Natural killer cell (primary cell): Measurements from ENCODE around the gene ACOT11. TPM values are rescaled to one million over a fixed set of nuclear protein-coding genes. Genes with fewer than 3 reads are reported as not detected.

Source experiments
- ATAC-seq, 3 donors: fragments of 150-1000 bp in 2 of 3; fragments of 200-7000 bp in 1 of 3; cut with Tn5 transposase; 1 replicate in 1 of 3; 2 replicates in 2 of 3; pipeline ENCODE4 v1.10.0; 2021; ENCODE audit warnings: mild to moderate bottlenecking in 2 of 3, moderate library complexity in 2 of 3
- DNase-seq, 2 donors: peaks; one replicate each; pipeline versions ENCODE4 v3.0.0 to v3.0.0-alpha.2; 2013 to 2021; ENCODE audit warnings: mixed read lengths in 1 of 2
- H3K27ac ChIP-seq: one replicate; pipeline ENCODE4 v1.5.1; 2013; ENCODE audit warnings: mild to moderate bottlenecking, low read length
- H3K27me3 ChIP-seq: one replicate; pipeline ENCODE4 v1.6.1; 2013; ENCODE audit warnings: low read length; ENCODE audit not compliant: control insufficient read depth, insufficient read depth
- H3K36me3 ChIP-seq: one replicate; pipeline ENCODE4 v1.6.1; 2013; ENCODE audit warnings: low read length; ENCODE audit not compliant: control insufficient read depth, insufficient read depth
- H3K4me1 ChIP-seq: one replicate; pipeline ENCODE4 v1.6.1; 2013; ENCODE audit warnings: low read length; ENCODE audit not compliant: control insufficient read depth, insufficient read depth
- H3K4me3 ChIP-seq: one replicate; pipeline ENCODE4 v1.5.1; 2013; ENCODE audit warnings: low read length
- H3K9me3 ChIP-seq: one replicate; pipeline ENCODE4 v1.6.1; 2013; ENCODE audit warnings: low read length; ENCODE audit not compliant: control insufficient read depth, insufficient read depth
- H3K27ac Mint-ChIP-seq, 2 donors: one replicate each; pipeline ENCODE4 v1.8.0; 2022; ENCODE audit warnings: mild to moderate bottlenecking in 2 of 2, mixed read lengths in 2 of 2, moderate library complexity in 1 of 2
- H3K27me3 Mint-ChIP-seq, 2 donors: one replicate each; pipeline ENCODE4 v1.8.0; 2022; ENCODE audit warnings: low read depth in 2 of 2, mixed read lengths in 2 of 2
- H3K36me3 Mint-ChIP-seq: one replicate; pipeline ENCODE4 v1.8.0; 2022; ENCODE audit warnings: mixed read lengths
- H3K4me1 Mint-ChIP-seq, 2 donors: one replicate each; pipeline ENCODE4 v1.8.0; 2022; ENCODE audit warnings: mixed read lengths in 2 of 2
- H3K4me3 Mint-ChIP-seq: one replicate; pipeline ENCODE4 v1.8.0; 2022; ENCODE audit warnings: mild to moderate bottlenecking, moderate library complexity, mixed read lengths
- H3K9me3 Mint-ChIP-seq, 2 donors: one replicate each; pipeline ENCODE4 v1.8.0; 2022; ENCODE audit warnings: mixed read lengths in 2 of 2
- WGBS: methylation state at CpG from one replicate; pipeline ENCODE4 v1.1.7; 2013; ENCODE audit warnings: missing lambda C conversion rate; ENCODE audit not compliant: insufficient coverage; 5-methylcytosine and 5-hydroxymethylcytosine counted together
- intact Hi-C: fragments of 100-400 bp; cut with micrococcal nuclease; formaldehyde crosslinking; loops from one replicate; pipeline ENCODE4 v1.14.2; 2022
- total RNA-seq, 4 donors: library from RNA; stranded (reverse); fragments of 120-200 nt in 1 of 4; gene quantifications; one replicate each; pipeline versions ENCODE4 v1.2.3 to v1.2.4, GENCODE V29; 2013 to 2022
- TF ChIP-seq, protein P1 (sequence below): fragments of 200-600 bp; IDR thresholded peaks from one replicate; pipeline ENCODE4 v1.8.0; 2022; ENCODE audit warnings: antibody characterized with exemption

Gene ACOT11
- total RNA-seq, 3 donors from 2014 or later (not counting 1 experiment from before 2014, with no cell fraction given), result 0.61 to 1.2 (median 0.85) TPM

DNA sequence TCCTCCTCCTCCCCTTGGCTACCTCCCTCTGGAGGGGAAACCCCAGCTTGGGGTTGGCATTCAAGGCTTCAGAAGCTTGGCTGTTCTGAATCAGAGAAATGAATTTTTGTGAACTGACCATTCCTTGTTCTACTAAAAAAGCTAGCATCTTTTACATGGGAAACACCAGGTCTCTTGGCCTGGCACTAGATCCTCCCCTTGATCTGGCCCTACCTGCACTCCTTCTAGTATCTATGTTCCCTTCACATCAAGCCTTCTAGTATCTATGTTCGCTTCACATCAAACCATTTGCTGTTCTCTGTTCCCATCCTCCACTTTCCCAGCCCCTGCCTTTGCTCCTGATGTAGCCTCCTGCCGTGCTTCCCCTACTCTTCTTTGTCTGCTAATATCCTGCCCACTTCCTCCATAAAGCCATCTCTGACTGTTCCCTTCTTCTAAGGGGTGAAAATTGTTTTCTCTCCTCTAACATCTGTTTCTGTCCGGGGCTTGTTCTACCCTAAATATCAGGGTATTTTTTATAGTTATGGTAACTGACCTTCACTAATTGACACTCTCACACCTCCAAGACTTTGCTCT, 49.5 kb downstream of the ACOT11 start:
- Histone ChIP-seq H3K27ac (no peak overlapping the region), H3K4me3 (no peak overlapping the region), H3K27me3 (no peaks in the 10 kb centered on the region), H3K9me3 (no peaks in the 10 kb centered on the region), H3K4me1 (no peaks in the 10 kb centered on the region), H3K36me3 (no peaks in the 10 kb centered on the region)
- intact Hi-C loops, result no loop called here
- H3K4me1 Mint-ChIP-seq, result no peaks in the 10 kb centered on the region
- no peaks in the 10 kb centered on the region for H3K36me3 Mint-ChIP-seq
- WGBS, result 74% methylated on average over 2 of the region's 3 CpGs
- H3K4me3 Mint-ChIP-seq, result no peak overlapping the region
- ATAC-seq, result no peak
- no peak for DNase-seq
- TF ChIP-seq, protein P1, sequence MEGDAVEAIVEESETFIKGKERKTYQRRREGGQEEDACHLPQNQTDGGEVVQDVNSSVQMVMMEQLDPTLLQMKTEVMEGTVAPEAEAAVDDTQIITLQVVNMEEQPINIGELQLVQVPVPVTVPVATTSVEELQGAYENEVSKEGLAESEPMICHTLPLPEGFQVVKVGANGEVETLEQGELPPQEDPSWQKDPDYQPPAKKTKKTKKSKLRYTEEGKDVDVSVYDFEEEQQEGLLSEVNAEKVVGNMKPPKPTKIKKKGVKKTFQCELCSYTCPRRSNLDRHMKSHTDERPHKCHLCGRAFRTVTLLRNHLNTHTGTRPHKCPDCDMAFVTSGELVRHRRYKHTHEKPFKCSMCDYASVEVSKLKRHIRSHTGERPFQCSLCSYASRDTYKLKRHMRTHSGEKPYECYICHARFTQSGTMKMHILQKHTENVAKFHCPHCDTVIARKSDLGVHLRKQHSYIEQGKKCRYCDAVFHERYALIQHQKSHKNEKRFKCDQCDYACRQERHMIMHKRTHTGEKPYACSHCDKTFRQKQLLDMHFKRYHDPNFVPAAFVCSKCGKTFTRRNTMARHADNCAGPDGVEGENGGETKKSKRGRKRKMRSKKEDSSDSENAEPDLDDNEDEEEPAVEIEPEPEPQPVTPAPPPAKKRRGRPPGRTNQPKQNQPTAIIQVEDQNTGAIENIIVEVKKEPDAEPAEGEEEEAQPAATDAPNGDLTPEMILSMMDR, result no peak
- no peaks in the 10 kb centered on the region for H3K27me3 Mint-ChIP-seq
- H3K27ac Mint-ChIP-seq, result no peak overlapping the region
- H3K9me3 Mint-ChIP-seq, result no peaks in the 10 kb centered on the region

DNA sequence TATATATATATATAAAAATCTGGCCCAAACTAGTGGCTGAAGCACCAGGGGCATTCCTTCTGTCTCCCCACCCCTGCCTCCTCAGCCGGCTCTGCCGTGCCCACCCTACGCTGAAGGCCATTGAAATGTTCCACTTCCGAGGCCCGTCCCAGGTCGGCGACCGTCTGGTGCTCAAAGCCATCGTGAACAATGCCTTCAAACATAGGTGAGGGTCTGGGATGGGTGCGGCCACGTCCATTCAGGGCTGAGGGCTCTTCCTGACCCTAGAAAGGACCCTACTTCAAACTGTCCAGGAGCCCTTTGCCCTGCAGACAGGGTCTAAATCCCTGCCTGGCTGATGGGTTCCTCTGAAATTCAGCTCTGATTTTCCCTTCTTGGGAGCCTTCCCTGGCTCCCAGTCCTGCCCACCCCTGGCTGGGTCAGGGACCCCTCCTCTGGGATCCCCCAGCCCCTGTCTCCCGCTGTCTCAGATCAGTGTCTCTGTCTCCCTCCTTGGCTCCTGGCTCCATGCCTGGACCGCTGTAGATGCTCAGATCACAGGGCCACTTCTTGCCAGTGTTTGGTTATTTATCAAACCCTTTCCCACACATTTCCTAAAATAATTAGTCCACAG, 51.3 kb downstream of the ACOT11 start:
- Histone ChIP-seq H3K27me3 (no peaks in the 10 kb centered on the region), H3K4me1 (peaks cover under 1% of the 10 kb centered on the region), H3K36me3 (no peaks in the 10 kb centered on the region), H3K9me3 (no peaks in the 10 kb centered on the region), H3K4me3 (no peak overlapping the region), H3K27ac (no peak overlapping the region)
- no peaks in the 10 kb centered on the region for H3K36me3 Mint-ChIP-seq
- no peak overlapping the region for H3K27ac Mint-ChIP-seq
- no peak overlapping the region for H3K4me3 Mint-ChIP-seq
- WGBS, result 92% methylated on average over 13 of the region's 13 CpGs
- peaks cover under 1 to 2% of the 10 kb centered on the region in 2 donors for H3K4me1 Mint-ChIP-seq
- ATAC-seq, result no peak
- TF ChIP-seq, protein P1, result no peak
- intact Hi-C loops, result no loop called here
- DNase-seq, result no peak
- no peaks in the 10 kb centered on the region for H3K27me3 Mint-ChIP-seq
- H3K9me3 Mint-ChIP-seq, result no peaks in the 10 kb centered on the region

GRCh38 chr1:54600947-54601721, 53.1 kb downstream of the ACOT11 start:
- Histone ChIP-seq H3K36me3 (no peaks in the 10 kb centered on the region), H3K9me3 (no peaks in the 10 kb centered on the region), H3K27ac (no peak overlapping the region), H3K27me3 (no peaks in the 10 kb centered on the region), H3K4me1 (peaks cover 8% of the 10 kb centered on the region), H3K4me3 (no peak overlapping the region)
- Mint-ChIP-seq H3K9me3 (no peaks in the 10 kb centered on the region), H3K4me1 (peaks cover 9 to 11% of the 10 kb centered on the region in 2 donors), H3K27ac (no peak overlapping the region), H3K27me3 (no peaks in the 10 kb centered on the region), H3K4me3 (no peak overlapping the region), H3K36me3 (no peaks in the 10 kb centered on the region)
- TF ChIP-seq, protein P1, result no peak
- no peak for ATAC-seq
- 92% methylated on average over 21 of the region's 21 CpGs for WGBS
- intact Hi-C loops, result no loop called here
- no peak for DNase-seq
